Glutamatergic neuron (in vitro differentiated cells): ENCODE data around the gene EIF4H. TPM values are rescaled to one million over a fixed set of nuclear protein-coding genes. Genes with fewer than 3 reads are reported as not detected.
"Not testable (repeated sequence)": the region's sequence is repeated elsewhere in the genome, so short reads cannot be mapped to it uniquely, and the experiment has no call there.

Experiments used
- DNase-seq: peaks from one replicate; pipeline ENCODE4 v3.0.0; 2022
- H3K27ac Mint-ChIP-seq: one replicate; pipeline ENCODE4 v1.8.0; 2020; ENCODE audit warnings: mild to moderate bottlenecking, mixed read lengths, inconsistent platforms; ENCODE audit not compliant: unreplicated experiment
- H3K27me3 Mint-ChIP-seq: one replicate; pipeline ENCODE4 v1.8.0; 2020; ENCODE audit warnings: mild to moderate bottlenecking, moderate library complexity, mixed read lengths, inconsistent platforms; ENCODE audit not compliant: unreplicated experiment
- H3K36me3 Mint-ChIP-seq: one replicate; pipeline ENCODE4 v1.8.0; 2020; ENCODE audit warnings: mild to moderate bottlenecking, mixed read lengths, inconsistent platforms; ENCODE audit not compliant: unreplicated experiment
- H3K4me1 Mint-ChIP-seq: one replicate; pipeline ENCODE4 v1.8.0; 2020; ENCODE audit warnings: mild to moderate bottlenecking, low read depth, mixed read lengths, inconsistent platforms; ENCODE audit not compliant: unreplicated experiment
- H3K4me3 Mint-ChIP-seq: one replicate; pipeline ENCODE4 v1.8.0; 2020; ENCODE audit warnings: mild to moderate bottlenecking, mixed read lengths, inconsistent platforms; ENCODE audit not compliant: unreplicated experiment
- H3K9me3 Mint-ChIP-seq: one replicate; pipeline ENCODE4 v1.8.0; 2020; ENCODE audit warnings: mild to moderate bottlenecking, moderate library complexity, mixed read lengths, inconsistent platforms; ENCODE audit not compliant: unreplicated experiment
- CTCF ChIP-seq: fragments of 200-600 bp; sonication (generic); IDR thresholded peaks from one replicate; pipeline ENCODE4 v1.5.0; 2021; ENCODE audit not compliant: partially characterized antibody, unreplicated experiment
- total RNA-seq: library from RNA; stranded (reverse); fragmentation: NEBNext Ultra II Directional; extraction: Animal tissue kit (Norgen Biotek cat#: 25700); gene quantifications from one replicate; pipeline ENCODE4 v1.2.1, GENCODE V29; 2021; ENCODE audit not compliant: unreplicated experiment

Gene EIF4H
- total RNA-seq, 1 donor from 2014 or later: 234 TPM

GRCh38 chr7:74220229-74220628 lies 46.1 kb downstream of the EIF4H start:
- DNase-seq: no peak
- no peak for TF ChIP-seq CTCF
- Mint-ChIP-seq H3K9me3 (peaks cover 2% of the 10 kb centered on the region), H3K4me3 (no peak overlapping the region), H3K27me3 (no peaks in the 10 kb centered on the region), H3K4me1 (peaks cover 2% of the 10 kb centered on the region), H3K27ac (no peak overlapping the region), H3K36me3 (no peaks in the 10 kb centered on the region)

- DNase-seq: no peak
- Mint-ChIP-seq H3K36me3 (no peaks in the 10 kb centered on the region), H3K27ac (no peak overlapping the region), H3K4me1 (peaks cover 2% of the 10 kb centered on the region), H3K27me3 (no peaks in the 10 kb centered on the region), H3K9me3 (peaks cover 2% of the 10 kb centered on the region), H3K4me3 (no peak overlapping the region)
- TF ChIP-seq CTCF: no peak
Observed at GRCh38 chr7:74221713-74222112, 47.6 kb downstream of the EIF4H start.

GRCh38 chr7:74222851-74223710 lies 48.9 kb downstream of the EIF4H start:
- no peaks in the 10 kb centered on the region for H3K36me3 Mint-ChIP-seq
- no peak overlapping the region for H3K27ac Mint-ChIP-seq
- no peak for TF ChIP-seq CTCF
- peaks cover under 1% of the 10 kb centered on the region for H3K9me3 Mint-ChIP-seq
- no peaks in the 10 kb centered on the region for H3K4me1 Mint-ChIP-seq
- no peaks in the 10 kb centered on the region for H3K27me3 Mint-ChIP-seq
- H3K4me3 Mint-ChIP-seq: no peak overlapping the region
- DNase-seq: no peak

GRCh38 chr7:74223711-74224510 lies 49.8 kb downstream of the EIF4H start:
- Mint-ChIP-seq H3K27me3 (no peaks in the 10 kb centered on the region), H3K4me1 (no peaks in the 10 kb centered on the region), H3K4me3 (no peak overlapping the region), H3K9me3 (no peaks in the 10 kb centered on the region), H3K36me3 (no peaks in the 10 kb centered on the region), H3K27ac (no peak overlapping the region)
- no peak for DNase-seq
- no peak for TF ChIP-seq CTCF

GRCh38 chr7:74224511-74224832 lies 50.3 kb downstream of the EIF4H start:
- Mint-ChIP-seq H3K9me3 (no peaks in the 10 kb centered on the region), H3K27ac (no peak overlapping the region), H3K36me3 (no peaks in the 10 kb centered on the region), H3K4me1 (no peaks in the 10 kb centered on the region), H3K4me3 (no peak overlapping the region), H3K27me3 (no peaks in the 10 kb centered on the region)
- no peak for TF ChIP-seq CTCF
- no peak for DNase-seq

- H3K27ac Mint-ChIP-seq, H3K4me3 Mint-ChIP-seq, H3K4me1 Mint-ChIP-seq, H3K27me3 Mint-ChIP-seq, DNase-seq, H3K9me3 Mint-ChIP-seq, H3K36me3 Mint-ChIP-seq: not testable (repeated sequence)
Observed at GRCh38 chr7:74224907-74225306, 50.8 kb downstream of the EIF4H start.
